Panc1 (cell line): Measurements from ENCODE around the gene RAB1B.

Experiments
- CTCF ChIP-seq: fragments of 450-650 bp; IDR thresholded peaks from 2 replicates; pipeline ENCODE4 v1.5.1; 2017; ENCODE audit warnings: mild to moderate bottlenecking
- POLR2AphosphoS5 ChIP-seq: IDR thresholded peaks from 2 replicates; pipeline ENCODE4 v1.6.1; 2012; ENCODE audit warnings: mild to moderate bottlenecking, low read depth, low read length, moderate library complexity
- REST ChIP-seq, 2 experiments: IDR thresholded peaks; 2 replicates each; pipeline ENCODE4 v1.6.1; 2011 to 2012; ENCODE audit warnings: low read depth in 2 of 2, control low read depth in 1 of 2, low read length in 1 of 2, mild to moderate bottlenecking in 1 of 2, moderate library complexity in 1 of 2; ENCODE audit not compliant: insufficient read depth in 1 of 2
- SIN3A ChIP-seq: IDR thresholded peaks from 2 replicates; pipeline ENCODE4 v1.6.1; 2012; ENCODE audit warnings: low read depth, mild to moderate bottlenecking, low read length, moderate library complexity, borderline replicate concordance; ENCODE audit not compliant: insufficient read depth

- TF ChIP-seq POLR2AphosphoS5 (no peak), CTCF (no peak), REST (IDR thresholded peaks at IDR 0.05; ENCODE audit: insufficient read depth in 1 of 2, low read depth in 2 of 2, low read length in 1 of 2) (no peak), SIN3A (no peak)
These were observed 18.9 kb downstream of the RAB1B start for GRCh38 chr11:66287211-66287888.
